Ovary (tissue), 3 donors: Measurements from ENCODE around the gene CIAO1.

Experiments
- CTCF ChIP-seq, 3 donors: fragments of 450-650 bp in 2 of 3; fragments of 200-600 bp in 1 of 3; IDR thresholded peaks; one replicate each; pipeline versions ENCODE4 v1.5.1 to v1.8.0; 2016 to 2022; ENCODE audit warnings: antibody characterized with exemption in 3 of 3, mild to moderate bottlenecking in 1 of 3
- POLR2A ChIP-seq: fragments of 450-650 bp; IDR thresholded peaks from one replicate; pipeline ENCODE4 v1.6.1; 2017; ENCODE audit warnings: antibody characterized with exemption, mild to moderate bottlenecking, moderate library complexity
- donor health status: DM: no; HTN: no; CAD: no.

- TF ChIP-seq CTCF (IDR thresholded peaks at IDR 0.05) = no peak
- TF ChIP-seq POLR2A = no peak
Measured at GRCh38 chr2:96267159-96267971, 1.3 kb downstream of the CIAO1 start.
